Tibial nerve (tissue), 4 donors: ENCODE data around the gene SCN2B. TPM values are rescaled to one million over a fixed set of nuclear protein-coding genes. Genes with fewer than 3 reads are reported as not detected.
A peak's percentile ranks its signal among the peaks of the same experiment; 100 is the strongest.

ENCODE experiments used
- DNase-seq, 2 donors: peaks; one replicate each; pipeline ENCODE4 v3.0.0-alpha.2; 2019; ENCODE audit warnings: low spot score in 2 of 2
- H3K27ac ChIP-seq, 4 donors: fragments of 200-600 bp; sonication (generic) in 3 of 4; one replicate each; pipeline ENCODE4 v1.5.1; 2017 to 2019; ENCODE audit warnings: mild to moderate bottlenecking in 1 of 4
- H3K27me3 ChIP-seq, 2 donors: fragments of 200-600 bp; sonication (generic) in 1 of 2; one replicate each; pipeline versions ENCODE4 v1.5.1 to v1.6.0; 2017 to 2019
- H3K36me3 ChIP-seq, 3 donors: fragments of 200-600 bp; sonication (generic); one replicate each; pipeline ENCODE4 v1.5.1; 2018 to 2019
- H3K4me1 ChIP-seq, 4 donors: fragments of 200-600 bp; sonication (generic) in 3 of 4; one replicate each; pipeline ENCODE4 v1.5.1; 2017 to 2019
- H3K4me3 ChIP-seq, 4 donors: fragments of 200-600 bp; sonication (generic) in 3 of 4; one replicate each; pipeline ENCODE4 v1.5.1; 2017 to 2019; ENCODE audit warnings: mild to moderate bottlenecking in 1 of 4, moderate library complexity in 1 of 4
- H3K9me3 ChIP-seq, 4 donors: fragments of 200-600 bp; sonication (generic) in 3 of 4; one replicate each; pipeline ENCODE4 v1.5.1; 2017 to 2019
- CTCF ChIP-seq, 5 experiments: fragments of 200-600 bp in 3 of 5; fragments of 450-650 bp in 2 of 5; sonication (generic) in 3 of 5; IDR thresholded peaks; one replicate each; pipeline ENCODE4 v1.5.1; 2016 to 2019; ENCODE audit warnings: antibody characterized with exemption in 5 of 5, mild to moderate bottlenecking in 3 of 5, moderate library complexity in 2 of 5
- EP300 ChIP-seq, 2 donors: sonication (generic); formaldehyde crosslinking; IDR thresholded peaks; one replicate each; pipeline ENCODE4 v1.6.1; 2017; ENCODE audit warnings: antibody characterized with exemption in 2 of 2, mild to moderate bottlenecking in 1 of 2
- POLR2A ChIP-seq, 2 donors: fragments of 450-650 bp; IDR thresholded peaks; one replicate each; pipeline ENCODE4 v1.6.1; 2017; ENCODE audit warnings: antibody characterized with exemption in 2 of 2, mild to moderate bottlenecking in 2 of 2, moderate library complexity in 2 of 2
- WGBS, 2 donors: methylation state at CpG; one replicate each; pipeline ENCODE4 v1.1.5; 2018; 5-methylcytosine and 5-hydroxymethylcytosine counted together
- total RNA-seq, 4 donors: library from RNA; depleted of rRNA; stranded (reverse); fragments of >200 nt; gene quantifications; one replicate each; pipeline ENCODE4 v1.1.0, GENCODE V29; 2016

Gene SCN2B
- total RNA-seq, 4 donors from 2014 or later: 0.78 to 1.3 (median 0.87) TPM; not detected in 1

- Histone ChIP-seq H3K27me3 (no peaks in the 10 kb centered on the region), H3K4me3 (peak overlapping the region in 1 of 4 donors; percentile 31), H3K27ac (peak overlapping the region in 2 of 4 donors; percentile 40 to 52), H3K36me3 (no peaks in the 10 kb centered on the region), H3K9me3 (no peaks in the 10 kb centered on the region), H3K4me1 (peaks cover 0 to 25% (median 0%) of the 10 kb centered on the region in 4 donors)
- TF ChIP-seq POLR2A (IDR thresholded peaks at IDR 0.05) (peak in 1 of 2 donors; percentile 10), EP300 (IDR thresholded peaks at IDR 0.05) (no peak)
- DNase-seq: peak; percentile 23 to 45
- 0 to 10% methylated on average over 10 to 11 of the region's 11 CpGs for WGBS, 2 donors
Measured at GRCh38 chr11:118180300-118180703, 3.9 kb upstream of the SCN2B start.

- 80 to 84% methylated on average over 4 of the region's 4 CpGs for WGBS, 2 donors
- no peak for DNase-seq
- H3K4me3 ChIP-seq: peak overlapping the region in 1 of 4 donors; percentile 44
Measured at GRCh38 chr11:118176778-118177134, 317 bp upstream of the SCN2B start.

GRCh38 chr11:118175031-118175992 is 1.1 kb downstream of the SCN2B start:
- H3K4me3 ChIP-seq: peak overlapping the region in 2 of 4 donors; percentile 26 to 44
- H3K4me1 ChIP-seq: peaks cover 0 to 28% (median 0%) of the 10 kb centered on the region in 4 donors
- no peak for DNase-seq
- H3K36me3 ChIP-seq: no peaks in the 10 kb centered on the region
- no peaks in the 10 kb centered on the region for H3K9me3 ChIP-seq
- WGBS, 2 donors: 50 to 53% methylated on average over 13 of the region's 13 CpGs
- peak overlapping the region in 2 of 4 donors; percentile 2 to 34 for H3K27ac ChIP-seq
- peaks cover 0 to 8% of the 10 kb centered on the region in 2 donors for H3K27me3 ChIP-seq
- TF ChIP-seq POLR2A (IDR thresholded peaks at IDR 0.05): no peak
- no peak for TF ChIP-seq EP300 (IDR thresholded peaks at IDR 0.05)
- no peak for TF ChIP-seq CTCF (IDR thresholded peaks at IDR 0.05)

More at GRCh38 chr11:118176778-118177134, 317 bp upstream of the SCN2B start:
- Histone ChIP-seq H3K27me3 (no peaks in the 10 kb centered on the region), H3K4me1 (peaks cover 0 to 28% (median 0%) of the 10 kb centered on the region in 4 donors), H3K9me3 (no peaks in the 10 kb centered on the region), H3K27ac (peak overlapping the region in 1 of 4 donors; percentile 29), H3K36me3 (no peaks in the 10 kb centered on the region)
- TF ChIP-seq CTCF (IDR thresholded peaks at IDR 0.05) (no peak), POLR2A (IDR thresholded peaks at IDR 0.05) (no peak), EP300 (IDR thresholded peaks at IDR 0.05) (no peak)

GRCh38 chr11:118174006-118174567 is 2.4 kb downstream of the SCN2B start:
- WGBS, 2 donors: 85 to 93% methylated on average over 9 of the region's 9 CpGs
- Histone ChIP-seq H3K4me1 (peaks cover 0 to 23% (median 0%) of the 10 kb centered on the region in 4 donors), H3K4me3 (no peak overlapping the region), H3K27me3 (peaks cover 0 to 12% of the 10 kb centered on the region in 2 donors), H3K36me3 (no peaks in the 10 kb centered on the region), H3K27ac (no peak overlapping the region), H3K9me3 (no peaks in the 10 kb centered on the region)
- no peak for DNase-seq
- TF ChIP-seq CTCF (IDR thresholded peaks at IDR 0.05): no peak
- no peak for TF ChIP-seq POLR2A (IDR thresholded peaks at IDR 0.05)
- no peak for TF ChIP-seq EP300 (IDR thresholded peaks at IDR 0.05)

GRCh38 chr11:118172356-118172755 is 4.1 kb downstream of the SCN2B start:
- Histone ChIP-seq H3K36me3 (peaks cover 0 to 5% (median 0%) of the 10 kb centered on the region in 3 donors), H3K4me1 (peaks cover 0 to 23% (median 0%) of the 10 kb centered on the region in 4 donors), H3K9me3 (no peaks in the 10 kb centered on the region), H3K27me3 (peaks cover 0 to 12% of the 10 kb centered on the region in 2 donors), H3K27ac (no peak overlapping the region), H3K4me3 (no peak overlapping the region)
- TF ChIP-seq EP300 (IDR thresholded peaks at IDR 0.05): no peak
- no peak for TF ChIP-seq CTCF (IDR thresholded peaks at IDR 0.05)
- no peak for TF ChIP-seq POLR2A (IDR thresholded peaks at IDR 0.05)
- WGBS, 2 donors: 84 to 90% methylated on average over 9 of the region's 9 CpGs
- no peak for DNase-seq
